Measurements from ENCODE around the gene SIGLEC11.
"Not testable (repeated sequence)": the region's sequence is repeated elsewhere in the genome, so short reads cannot be mapped to it uniquely, and the experiment has no call there.

SIGLEC11 gene

GRCh38 chr19:49983645-49984229 lies 22.8 kb upstream of the SIGLEC11 start:
- DNase-seq (ENCODE audit: low read depth in 1 of 2, low spot score in 1 of 2), result peak; percentile 50 to 66

DNA sequence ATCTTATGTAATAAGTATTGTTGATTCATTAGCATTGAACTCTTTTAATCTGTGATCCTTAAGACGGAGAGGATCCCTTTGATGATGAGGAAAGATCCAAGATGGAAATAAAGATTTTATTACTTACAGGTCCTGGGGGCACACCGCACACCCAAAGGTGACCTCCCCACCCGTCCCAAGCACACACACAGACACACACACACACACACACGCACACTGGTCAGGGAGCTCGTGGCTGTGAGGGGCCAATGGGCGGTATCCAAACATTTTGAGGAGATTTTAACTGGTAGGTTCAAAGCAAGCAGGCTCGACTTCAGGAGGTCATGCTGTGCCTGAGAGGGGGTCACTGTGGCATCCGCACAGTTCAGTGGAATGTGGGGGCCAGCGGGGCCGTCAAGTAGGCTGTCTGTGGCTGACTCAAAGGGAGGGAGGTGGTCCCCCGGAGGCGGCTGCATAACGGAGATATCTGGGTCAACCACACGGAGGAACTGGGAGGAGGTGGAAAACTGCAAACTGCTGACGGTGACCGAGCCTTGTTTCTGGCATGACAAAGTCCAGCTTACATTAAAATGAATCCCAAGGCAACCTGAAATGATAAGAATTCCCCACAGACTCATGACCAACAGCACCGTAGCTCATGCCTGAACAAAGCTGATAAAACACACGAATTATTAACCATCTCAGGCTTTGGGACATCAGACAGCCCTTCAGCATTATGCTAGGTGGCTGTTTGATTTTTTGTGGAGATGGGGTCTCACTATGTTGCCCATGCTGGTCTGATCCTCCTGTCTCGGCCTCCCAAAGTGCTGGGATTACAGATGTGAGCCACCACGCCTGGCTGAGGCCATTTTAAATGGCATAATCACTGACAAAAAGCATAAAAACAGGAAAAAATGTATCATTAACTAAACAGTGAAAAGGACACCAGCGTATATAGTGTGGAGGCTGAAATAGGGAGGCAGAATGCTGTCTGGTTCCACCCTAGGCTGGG lies 20.9 kb upstream of the SIGLEC11 start:
- no peak for DNase-seq (ENCODE audit: low read depth in 1 of 2, low spot score in 1 of 2)

GRCh38 chr19:49978324-49978723 lies 17.4 kb upstream of the SIGLEC11 start:
- DNase-seq (ENCODE audit: low read depth in 1 of 2, low spot score in 1 of 2), result no peak

- DNase-seq (ENCODE audit: low read depth in 1 of 2, low spot score in 1 of 2), result no peak
Observed at GRCh38 chr19:49977881-49978280, 16.9 kb upstream of the SIGLEC11 start.

- DNase-seq (ENCODE audit: low read depth in 1 of 2, low spot score in 1 of 2), result no peak
Observed at GRCh38 chr19:49977076-49977475, 16.1 kb upstream of the SIGLEC11 start.

DNA sequence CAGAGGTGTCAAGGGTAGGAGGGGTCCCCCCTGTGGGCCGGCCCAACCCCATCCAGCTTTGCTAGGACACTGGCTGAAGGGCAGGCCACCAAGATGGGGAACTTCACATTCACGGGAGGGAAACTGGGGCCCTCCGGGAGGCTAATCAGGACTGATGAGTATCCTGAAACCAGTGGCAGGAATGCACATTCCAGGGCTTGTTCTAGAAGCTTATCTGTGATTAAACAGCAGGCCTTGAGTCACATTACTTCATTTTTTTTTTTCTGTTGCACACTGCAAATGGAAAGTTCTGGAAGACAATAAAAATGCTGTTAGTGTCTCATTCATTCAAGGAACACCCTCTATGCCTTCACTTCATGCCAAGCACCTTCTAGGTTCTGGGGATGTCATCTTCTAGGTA lies 15.5 kb upstream of the SIGLEC11 start:
- DNase-seq (ENCODE audit: low read depth in 1 of 2, low spot score in 1 of 2), result no peak

DNA sequence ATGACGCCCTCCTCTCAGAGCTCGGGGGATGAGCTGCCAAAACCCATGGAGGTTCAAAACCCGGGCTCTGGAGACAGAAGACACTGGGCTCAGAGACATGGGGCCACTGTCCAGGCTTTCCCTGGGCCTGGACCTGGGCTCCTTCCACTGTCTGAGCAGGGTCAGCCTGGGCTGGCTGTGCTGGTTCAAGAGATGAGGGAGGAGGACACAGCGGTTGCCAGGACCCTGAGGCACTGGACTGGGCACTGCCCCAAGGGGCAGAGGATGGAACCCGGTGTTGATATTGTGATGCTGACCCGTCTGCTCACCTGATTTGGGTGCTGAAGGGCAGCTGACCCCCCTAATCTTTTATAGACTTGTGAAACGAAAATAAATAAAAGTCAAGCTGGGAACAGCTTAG lies 14.1 kb upstream of the SIGLEC11 start:
- no peak for DNase-seq (ENCODE audit: low read depth in 1 of 2, low spot score in 1 of 2)

- no peak for DNase-seq (ENCODE audit: low read depth in 1 of 2, low spot score in 1 of 2)
Observed at GRCh38 chr19:49973987-49974386, 13.0 kb upstream of the SIGLEC11 start.

DNA sequence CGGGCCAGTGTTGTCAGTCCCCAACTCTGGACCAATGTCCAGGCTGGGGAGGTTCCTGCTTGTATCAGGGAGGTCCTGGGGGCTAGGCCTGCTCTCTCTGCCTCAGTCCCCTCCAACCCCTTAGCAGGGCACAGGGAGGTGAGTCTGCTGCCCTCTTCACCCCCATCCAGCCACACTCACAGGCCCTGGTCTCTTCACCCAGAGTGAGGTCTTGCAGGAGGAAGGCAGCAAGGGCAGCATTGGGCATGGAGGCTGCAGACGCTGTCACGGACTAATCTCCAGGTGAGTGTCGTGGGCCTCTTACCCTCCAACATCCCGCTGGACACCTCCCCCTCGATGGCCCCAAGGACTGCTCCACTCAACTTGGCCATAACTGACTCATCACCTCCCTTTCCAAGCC lies 11.9 kb upstream of the SIGLEC11 start:
- no peak for DNase-seq (ENCODE audit: low read depth in 1 of 2, low spot score in 1 of 2)

DNA sequence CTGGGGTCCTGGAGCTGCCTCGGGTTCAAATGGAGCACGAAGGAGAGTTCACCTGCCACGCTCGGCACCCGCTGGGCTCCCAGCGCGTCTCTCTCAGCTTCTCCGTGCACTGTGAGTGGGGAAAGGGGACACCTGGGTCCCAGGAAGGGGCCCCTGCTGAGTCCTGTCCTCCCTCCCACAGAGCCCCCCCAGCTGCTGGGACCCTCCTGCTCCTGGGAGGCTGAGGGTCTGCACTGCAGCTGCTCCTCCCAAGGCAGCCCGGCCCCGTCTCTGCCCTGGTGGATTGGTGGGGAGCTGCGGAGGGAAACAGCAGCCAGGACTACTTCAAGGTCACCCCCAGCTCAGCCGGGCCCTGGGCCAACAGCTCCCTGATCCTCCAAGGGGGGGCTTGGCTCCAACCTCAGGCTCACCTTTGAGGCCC lies 11.0 kb upstream of the SIGLEC11 start:
- no peak for DNase-seq (ENCODE audit: low read depth in 1 of 2, low spot score in 1 of 2)

DNA sequence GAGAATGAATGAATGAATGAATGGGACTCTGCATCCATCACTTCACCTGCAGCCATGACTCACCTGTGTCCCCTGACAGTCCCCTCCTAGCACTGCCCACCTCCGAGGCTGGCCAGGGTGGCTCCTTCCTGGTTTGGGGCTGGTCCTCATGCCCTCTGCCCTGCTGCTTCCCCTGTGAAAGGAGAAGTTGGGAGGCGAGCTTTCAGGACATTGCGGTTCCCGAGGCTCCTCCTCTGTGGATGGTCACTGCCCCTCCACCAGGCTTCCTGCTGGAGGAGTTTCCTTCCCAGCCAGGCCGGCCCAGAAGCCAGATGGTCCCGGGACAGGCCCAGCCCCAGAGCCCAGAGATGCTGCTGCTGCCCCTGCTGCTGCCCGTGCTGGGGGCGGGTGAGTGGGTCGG lies 8.4 kb upstream of the SIGLEC11 start:
- not testable (repeated sequence) for DNase-seq (ENCODE audit: low read depth in 1 of 2, low spot score in 1 of 2)

- no peak for DNase-seq (ENCODE audit: low read depth in 1 of 2, low spot score in 1 of 2)
Observed at GRCh38 chr19:49968279-49968922, 7.4 kb upstream of the SIGLEC11 start.

DNA sequence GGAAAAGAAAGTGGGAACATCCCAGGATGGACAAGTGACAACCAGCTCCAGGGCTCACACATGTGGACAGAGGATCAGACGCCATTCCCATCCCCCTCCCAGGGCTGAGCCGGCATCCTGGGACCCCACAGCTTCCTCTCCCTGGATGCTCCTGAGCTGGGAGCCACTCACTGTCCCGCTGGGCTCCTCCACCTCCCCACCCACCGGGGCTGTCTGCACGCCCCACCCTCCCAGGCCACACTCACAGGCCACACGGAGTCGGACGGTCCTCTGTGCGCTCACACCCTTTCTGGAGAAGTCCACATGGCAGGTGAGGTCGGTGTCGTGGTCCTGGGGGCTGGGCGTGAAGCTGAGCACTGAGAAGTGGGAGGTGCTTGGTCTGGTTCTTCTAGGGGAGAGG lies 1.1 kb downstream of the SIGLEC11 start:
- not testable (repeated sequence) for DNase-seq (ENCODE audit: low read depth in 1 of 2, low spot score in 1 of 2)

- DNase-seq (ENCODE audit: low read depth in 1 of 2, low spot score in 1 of 2), result not testable (repeated sequence)
Observed at GRCh38 chr19:49958596-49958995, 2.4 kb downstream of the SIGLEC11 start.

DNA sequence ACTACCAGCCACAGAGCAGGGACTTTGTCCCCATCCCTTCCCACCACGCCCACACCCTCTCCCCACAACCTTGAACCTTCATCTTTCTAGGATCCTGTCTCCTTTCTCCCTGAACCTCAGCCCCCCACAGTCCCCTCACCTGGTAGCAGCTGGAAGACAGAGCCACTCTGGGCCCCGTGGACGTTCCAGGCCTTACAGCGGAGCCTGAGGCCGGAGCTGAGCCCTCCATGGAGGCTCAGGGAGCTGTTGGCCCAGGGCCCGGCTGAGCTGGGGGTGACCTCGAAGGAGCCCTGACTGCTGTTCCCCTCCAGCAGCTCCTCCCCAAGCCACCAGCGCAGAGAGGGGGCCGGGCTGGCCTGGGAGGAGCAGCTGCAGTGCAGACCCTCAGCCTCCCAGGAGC lies 2.8 kb downstream of the SIGLEC11 start:
- DNase-seq (ENCODE audit: low read depth in 1 of 2, low spot score in 1 of 2), result not testable (repeated sequence)

GRCh38 chr19:49957262-49957915 lies 3.6 kb downstream of the SIGLEC11 start:
- no peak for DNase-seq (ENCODE audit: low read depth in 1 of 2, low spot score in 1 of 2)

- no peak for DNase-seq (ENCODE audit: low read depth in 1 of 2, low spot score in 1 of 2)
Observed at GRCh38 chr19:49956115-49956495, 4.9 kb downstream of the SIGLEC11 start.

DNA sequence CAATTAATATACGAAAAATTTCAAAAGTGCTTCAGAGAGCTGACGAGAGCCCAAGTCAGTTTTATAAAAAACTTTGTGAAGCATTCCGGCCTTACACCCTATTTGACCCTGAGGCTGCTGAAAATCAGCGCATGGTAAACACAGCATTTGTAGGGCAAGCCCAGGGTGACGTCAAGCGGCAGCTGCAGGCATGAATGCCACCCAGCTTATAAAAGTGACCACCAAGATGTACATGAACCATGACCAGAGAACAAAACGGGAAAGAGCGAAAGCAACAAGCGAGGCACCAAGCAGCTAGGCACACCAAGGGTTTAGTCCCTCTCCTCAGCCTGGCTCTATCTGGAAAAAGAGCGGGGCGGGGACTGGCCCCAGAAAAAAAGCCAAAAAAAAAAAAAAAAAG lies 6.0 kb downstream of the SIGLEC11 start:
- DNase-seq (ENCODE audit: low read depth in 1 of 2, low spot score in 1 of 2), result no peak

DNA sequence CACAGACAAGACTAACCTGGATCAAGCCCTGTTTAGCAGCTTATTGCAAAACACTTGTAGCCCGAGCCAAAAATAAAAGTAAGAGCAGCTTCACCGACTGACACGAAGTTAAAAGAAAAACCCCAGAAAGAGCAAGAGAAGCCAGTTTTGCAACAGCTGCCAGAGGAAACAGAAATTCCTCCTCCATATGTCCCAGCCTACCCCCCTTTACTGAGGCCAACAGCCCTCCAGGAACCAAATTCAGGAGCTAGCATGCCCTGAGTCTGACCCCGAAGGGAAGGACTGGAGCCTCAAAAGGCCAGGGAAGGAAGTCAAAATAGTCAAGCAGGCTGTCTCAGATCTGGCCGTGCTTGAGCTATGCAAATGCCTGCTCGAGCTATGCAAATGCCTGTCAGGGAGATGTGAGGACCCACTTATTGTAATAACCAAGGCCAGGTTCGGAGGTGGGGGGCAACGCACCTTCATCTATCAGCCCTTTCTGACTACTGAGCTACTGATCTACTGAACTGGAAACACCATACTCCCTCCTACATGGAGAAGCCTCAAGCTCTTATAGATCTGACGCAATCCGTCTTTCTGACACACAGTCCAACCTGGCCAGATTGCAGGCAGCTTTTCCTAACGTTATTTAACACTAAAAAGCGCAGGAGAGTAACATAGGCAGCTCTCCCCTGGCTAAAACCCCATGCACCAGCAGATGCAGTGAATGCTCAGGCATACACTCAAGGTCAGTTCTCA lies 6.7 kb downstream of the SIGLEC11 start:
- no peak for DNase-seq (ENCODE audit: low read depth in 1 of 2, low spot score in 1 of 2)

- no peak for DNase-seq (ENCODE audit: low read depth in 1 of 2, low spot score in 1 of 2)
Observed at GRCh38 chr19:49953416-49953815, 7.6 kb downstream of the SIGLEC11 start.

GRCh38 chr19:49952906-49953305 lies 8.1 kb downstream of the SIGLEC11 start:
- DNase-seq (ENCODE audit: low read depth in 1 of 2, low spot score in 1 of 2), result no peak
